GM23338 (cell line): Measurements from ENCODE around the gene TOM1L2. TPM values are rescaled to one million over a fixed set of nuclear protein-coding genes. Genes with fewer than 3 reads are reported as not detected.

Experiments used
- ATAC-seq: fragments of 200-7000 bp; cut with Tn5 transposase; 3 replicates; pipeline ENCODE4 v1.9.1; 2020
- DNase-seq: peaks from one replicate; pipeline ENCODE4 v3.0.0-alpha.2; 2015; ENCODE audit warnings: low spot score
- H2AFZ ChIP-seq: fragments of 200-600 bp; sonication (generic); 2 replicates; pipeline ENCODE4 v1.8.0; 2016; ENCODE audit warnings: antibody characterized with exemption, mild to moderate bottlenecking, moderate library complexity
- H3F3A ChIP-seq: fragments of 200-600 bp; sonication (generic); replicated peaks from 2 replicates; pipeline ENCODE4 v1.8.0; 2017; ENCODE audit warnings: antibody characterized with exemption, mixed run types, low read depth
- H3K27ac ChIP-seq: fragments of 200-600 bp; sonication (generic); 2 replicates; pipeline ENCODE4 v1.6.1; 2016; ENCODE audit warnings: low read depth
- H3K27me3 ChIP-seq: fragments of 200-600 bp; sonication (generic); 2 replicates; pipeline ENCODE4 v1.8.0; 2016; ENCODE audit warnings: mild to moderate bottlenecking, mixed run types, moderate library complexity; ENCODE audit not compliant: insufficient read depth
- H3K36me3 ChIP-seq: fragments of 200-600 bp; sonication (generic); 2 replicates; pipeline ENCODE4 v1.8.0; 2016; ENCODE audit warnings: mild to moderate bottlenecking; ENCODE audit not compliant: insufficient read depth
- H3K4me1 ChIP-seq: fragments of 200-600 bp; sonication (generic); 2 replicates; pipeline ENCODE4 v1.8.0; 2016; ENCODE audit warnings: mild to moderate bottlenecking, moderate library complexity; ENCODE audit not compliant: insufficient read depth
- H3K4me2 ChIP-seq: fragments of 200-600 bp; sonication (generic); 2 replicates; pipeline ENCODE4 v1.7.1; 2017; ENCODE audit warnings: mixed run types
- H3K4me3 ChIP-seq: fragments of 200-600 bp; sonication (generic); 2 replicates; pipeline ENCODE4 v1.6.1; 2016; ENCODE audit warnings: mixed run types
- H3K79me2 ChIP-seq: fragments of 200-600 bp; sonication (generic); replicated peaks from 2 replicates; pipeline ENCODE4 v1.8.0; 2017; ENCODE audit warnings: mild to moderate bottlenecking; ENCODE audit not compliant: insufficient read depth
- H3K9me2 ChIP-seq: fragments of 200-600 bp; sonication (generic); 2 replicates; pipeline ENCODE4 v1.8.0; 2017; ENCODE audit not compliant: insufficient read depth
- H4K20me1 ChIP-seq: fragments of 200-600 bp; sonication (generic); replicated peaks from 2 replicates; pipeline ENCODE4 v1.8.0; 2017; ENCODE audit warnings: mild to moderate bottlenecking; ENCODE audit not compliant: insufficient read depth
- H3K27ac Mint-ChIP-seq: 2 replicates; pipeline ENCODE4 v1.8.0; 2020; ENCODE audit warnings: inconsistent platforms, mild to moderate bottlenecking, moderate library complexity, mixed read lengths
- H3K27me3 Mint-ChIP-seq: 3 replicates; pipeline ENCODE4 v1.8.0; 2022; ENCODE audit warnings: low read depth, mild to moderate bottlenecking, moderate library complexity, mixed read lengths, inconsistent platforms; ENCODE audit not compliant: insufficient read depth, poor library complexity
- H3K36me3 Mint-ChIP-seq: 3 replicates; pipeline ENCODE4 v1.8.0; 2021; ENCODE audit warnings: low read depth, mild to moderate bottlenecking, inconsistent platforms, moderate library complexity, mixed read lengths
- H3K4me1 Mint-ChIP-seq: 3 replicates; pipeline ENCODE4 v1.8.0; 2020; ENCODE audit warnings: mild to moderate bottlenecking, inconsistent platforms, mixed read lengths
- H3K4me3 Mint-ChIP-seq: 3 replicates; pipeline ENCODE4 v1.8.0; 2021; ENCODE audit warnings: moderate library complexity, mild to moderate bottlenecking, inconsistent platforms, mixed read lengths
- H3K9me3 Mint-ChIP-seq: 3 replicates; pipeline ENCODE4 v1.8.0; 2020; ENCODE audit warnings: moderate library complexity, mild to moderate bottlenecking, inconsistent platforms, mixed read lengths
- CREB1 ChIP-seq: fragments of 250-450 bp; sonication (Bioruptor Pico); IDR thresholded peaks from 2 replicates; pipeline ENCODE4 v1.5.0; 2020; ENCODE audit warnings: low read depth, mild to moderate bottlenecking, moderate library complexity
- EZH2 ChIP-seq: fragments of 200-600 bp; sonication (generic); IDR thresholded peaks from one replicate; pipeline ENCODE4 v1.8.0; 2017; ENCODE audit warnings: antibody characterized with exemption, mild to moderate bottlenecking, low read depth; ENCODE audit not compliant: unreplicated experiment
- EZH2phosphoT487 ChIP-seq: fragments of 200-600 bp; sonication (generic); IDR thresholded peaks from one replicate; pipeline ENCODE4 v1.8.1; 2018; ENCODE audit warnings: antibody characterized with exemption; ENCODE audit not compliant: unreplicated experiment
- JUNB ChIP-seq: IDR thresholded peaks from one replicate; pipeline ENCODE4 v1.6.1; 2016; ENCODE audit warnings: antibody characterized with exemption; ENCODE audit not compliant: unreplicated experiment
- NANOG ChIP-seq: IDR thresholded peaks from 2 replicates; pipeline ENCODE4 v1.6.1; 2016; ENCODE audit warnings: antibody characterized with exemption, borderline replicate concordance
- POLR2AphosphoS5 ChIP-seq: IDR thresholded peaks from 2 replicates; pipeline ENCODE4 v1.6.1; 2016; ENCODE audit warnings: antibody characterized with exemption, low read depth
- STAT1 ChIP-seq: IDR thresholded peaks from one replicate; pipeline ENCODE4 v1.6.1; 2016; ENCODE audit warnings: antibody characterized with exemption; ENCODE audit not compliant: unreplicated experiment
- ZNF114 ChIP-seq: fragments of 250-450 bp; sonication (Bioruptor Pico); IDR thresholded peaks from 2 replicates; pipeline ENCODE4 v1.5.0; 2020; ENCODE audit warnings: mild to moderate bottlenecking, moderate library complexity
- ZNF331 ChIP-seq: fragments of 250-450 bp; sonication (Bioruptor Pico); IDR thresholded peaks from 2 replicates; pipeline ENCODE4 v1.5.0; 2020; ENCODE audit warnings: low read depth, mild to moderate bottlenecking, moderate library complexity
- polyA plus RNA-seq: library from polyadenylated mRNA; unstranded; fragments of >200 nt; fragmentation: Nextera tagmentation; extraction: Ambion mirVana; gene quantifications from 2 replicates; pipeline ENCODE4 v1.2.1, GENCODE V29; 2016
- total RNA-seq: library from RNA; depleted of rRNA; stranded (reverse); fragments of >200 nt; shearing (Covaris generic); gene quantifications from 2 replicates; pipeline ENCODE4 v1.2.3, GENCODE V29; 2014
- TF ChIP-seq, protein P1 (sequence below): fragments of 250-450 bp; sonication (Bioruptor Pico); IDR thresholded peaks from 2 replicates; pipeline ENCODE4 v1.5.0; 2020; ENCODE audit warnings: mild to moderate bottlenecking, moderate library complexity
- TF ChIP-seq, protein P2 (sequence below): IDR thresholded peaks from 2 replicates; pipeline ENCODE4 v1.6.1; 2016; ENCODE audit warnings: antibody characterized with exemption
- TF ChIP-seq, protein P3 (sequence below): IDR thresholded peaks from one replicate; pipeline ENCODE4 v1.6.1; 2018; ENCODE audit warnings: antibody characterized with exemption; ENCODE audit not compliant: unreplicated experiment
- TF ChIP-seq, protein P4 (sequence below), 2 experiments: fragments of 200-600 bp in 1 of 2; sonication (generic) in 1 of 2; conservative IDR thresholded peaks; 2 replicates each; pipeline versions ENCODE4 v1.5.1 to v1.6.1; 2016 to 2017; ENCODE audit warnings: antibody characterized with exemption in 2 of 2, low read depth in 2 of 2, mild to moderate bottlenecking in 2 of 2, moderate library complexity in 1 of 2

TOM1L2 gene
- total and polyA plus RNA-seq, 2 experiments from 2014 or later, result 3.3 TPM

DNA sequence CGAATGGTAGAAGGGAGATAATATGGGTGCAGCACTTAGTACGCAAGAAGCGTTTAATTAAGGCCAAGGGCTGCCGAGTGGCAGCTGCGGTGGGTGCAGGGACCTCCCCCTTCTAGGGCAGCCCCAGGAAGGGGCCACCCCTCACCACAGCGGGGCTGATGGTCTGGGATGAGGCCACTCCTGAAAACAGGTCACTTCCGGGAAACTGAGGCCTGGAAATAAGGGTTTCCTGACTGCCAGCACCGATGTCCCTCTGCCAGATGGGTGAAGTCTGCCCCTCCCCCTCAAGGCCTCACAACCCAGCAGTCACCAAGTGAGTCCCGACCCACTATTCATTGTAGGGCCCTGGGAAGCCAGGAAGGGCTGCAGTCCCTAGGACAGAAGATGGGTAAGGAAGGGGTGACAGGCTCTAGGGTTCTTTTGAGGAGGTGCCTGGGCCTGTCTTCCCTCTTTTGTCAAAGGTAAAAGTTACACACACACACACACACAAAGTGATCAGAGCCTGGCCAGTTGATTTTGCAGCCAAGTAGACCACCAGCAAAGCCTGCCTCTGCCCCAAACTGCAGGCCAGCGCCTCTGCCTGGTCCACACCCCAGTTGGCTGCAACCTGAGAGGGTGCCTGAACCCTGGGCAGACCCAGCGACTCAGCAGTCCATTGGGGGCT, 147.9 kb downstream of the TOM1L2 start:
- ATAC-seq (peak; percentile 16), DNase-seq (no peak)
- peaks cover 73% of the 10 kb centered on the region for H3K4me1 Mint-ChIP-seq
- peaks cover 21% of the 10 kb centered on the region for H3K27me3 Mint-ChIP-seq
- Histone ChIP-seq H2AFZ (no peak overlapping the region), H3K79me2 (peaks cover 73% of the 10 kb centered on the region), H3K9me2 (no peaks in the 10 kb centered on the region), H3K27ac (peak overlapping the region; percentile 99), H3K4me3 (peak overlapping the region; percentile 46), H4K20me1 (peaks cover 69% of the 10 kb centered on the region), H3K4me2 (peak overlapping the region; percentile 77), H3F3A (peaks cover 13% of the 10 kb centered on the region), H3K27me3 (no peaks in the 10 kb centered on the region), H3K4me1 (peaks cover 49% of the 10 kb centered on the region), H3K36me3 (0 out of 2 replicates have a peak, but pooled peaks cover 5% of the 10 kb centered on the region)
- peak overlapping the region; percentile 60 for H3K4me3 Mint-ChIP-seq
- no peak for TF ChIP-seq CREB1
- no peak for TF ChIP-seq JUNB
- no peak for TF ChIP-seq POLR2AphosphoS5
- TF ChIP-seq ZNF331, result no peak
- TF ChIP-seq, protein P1, sequence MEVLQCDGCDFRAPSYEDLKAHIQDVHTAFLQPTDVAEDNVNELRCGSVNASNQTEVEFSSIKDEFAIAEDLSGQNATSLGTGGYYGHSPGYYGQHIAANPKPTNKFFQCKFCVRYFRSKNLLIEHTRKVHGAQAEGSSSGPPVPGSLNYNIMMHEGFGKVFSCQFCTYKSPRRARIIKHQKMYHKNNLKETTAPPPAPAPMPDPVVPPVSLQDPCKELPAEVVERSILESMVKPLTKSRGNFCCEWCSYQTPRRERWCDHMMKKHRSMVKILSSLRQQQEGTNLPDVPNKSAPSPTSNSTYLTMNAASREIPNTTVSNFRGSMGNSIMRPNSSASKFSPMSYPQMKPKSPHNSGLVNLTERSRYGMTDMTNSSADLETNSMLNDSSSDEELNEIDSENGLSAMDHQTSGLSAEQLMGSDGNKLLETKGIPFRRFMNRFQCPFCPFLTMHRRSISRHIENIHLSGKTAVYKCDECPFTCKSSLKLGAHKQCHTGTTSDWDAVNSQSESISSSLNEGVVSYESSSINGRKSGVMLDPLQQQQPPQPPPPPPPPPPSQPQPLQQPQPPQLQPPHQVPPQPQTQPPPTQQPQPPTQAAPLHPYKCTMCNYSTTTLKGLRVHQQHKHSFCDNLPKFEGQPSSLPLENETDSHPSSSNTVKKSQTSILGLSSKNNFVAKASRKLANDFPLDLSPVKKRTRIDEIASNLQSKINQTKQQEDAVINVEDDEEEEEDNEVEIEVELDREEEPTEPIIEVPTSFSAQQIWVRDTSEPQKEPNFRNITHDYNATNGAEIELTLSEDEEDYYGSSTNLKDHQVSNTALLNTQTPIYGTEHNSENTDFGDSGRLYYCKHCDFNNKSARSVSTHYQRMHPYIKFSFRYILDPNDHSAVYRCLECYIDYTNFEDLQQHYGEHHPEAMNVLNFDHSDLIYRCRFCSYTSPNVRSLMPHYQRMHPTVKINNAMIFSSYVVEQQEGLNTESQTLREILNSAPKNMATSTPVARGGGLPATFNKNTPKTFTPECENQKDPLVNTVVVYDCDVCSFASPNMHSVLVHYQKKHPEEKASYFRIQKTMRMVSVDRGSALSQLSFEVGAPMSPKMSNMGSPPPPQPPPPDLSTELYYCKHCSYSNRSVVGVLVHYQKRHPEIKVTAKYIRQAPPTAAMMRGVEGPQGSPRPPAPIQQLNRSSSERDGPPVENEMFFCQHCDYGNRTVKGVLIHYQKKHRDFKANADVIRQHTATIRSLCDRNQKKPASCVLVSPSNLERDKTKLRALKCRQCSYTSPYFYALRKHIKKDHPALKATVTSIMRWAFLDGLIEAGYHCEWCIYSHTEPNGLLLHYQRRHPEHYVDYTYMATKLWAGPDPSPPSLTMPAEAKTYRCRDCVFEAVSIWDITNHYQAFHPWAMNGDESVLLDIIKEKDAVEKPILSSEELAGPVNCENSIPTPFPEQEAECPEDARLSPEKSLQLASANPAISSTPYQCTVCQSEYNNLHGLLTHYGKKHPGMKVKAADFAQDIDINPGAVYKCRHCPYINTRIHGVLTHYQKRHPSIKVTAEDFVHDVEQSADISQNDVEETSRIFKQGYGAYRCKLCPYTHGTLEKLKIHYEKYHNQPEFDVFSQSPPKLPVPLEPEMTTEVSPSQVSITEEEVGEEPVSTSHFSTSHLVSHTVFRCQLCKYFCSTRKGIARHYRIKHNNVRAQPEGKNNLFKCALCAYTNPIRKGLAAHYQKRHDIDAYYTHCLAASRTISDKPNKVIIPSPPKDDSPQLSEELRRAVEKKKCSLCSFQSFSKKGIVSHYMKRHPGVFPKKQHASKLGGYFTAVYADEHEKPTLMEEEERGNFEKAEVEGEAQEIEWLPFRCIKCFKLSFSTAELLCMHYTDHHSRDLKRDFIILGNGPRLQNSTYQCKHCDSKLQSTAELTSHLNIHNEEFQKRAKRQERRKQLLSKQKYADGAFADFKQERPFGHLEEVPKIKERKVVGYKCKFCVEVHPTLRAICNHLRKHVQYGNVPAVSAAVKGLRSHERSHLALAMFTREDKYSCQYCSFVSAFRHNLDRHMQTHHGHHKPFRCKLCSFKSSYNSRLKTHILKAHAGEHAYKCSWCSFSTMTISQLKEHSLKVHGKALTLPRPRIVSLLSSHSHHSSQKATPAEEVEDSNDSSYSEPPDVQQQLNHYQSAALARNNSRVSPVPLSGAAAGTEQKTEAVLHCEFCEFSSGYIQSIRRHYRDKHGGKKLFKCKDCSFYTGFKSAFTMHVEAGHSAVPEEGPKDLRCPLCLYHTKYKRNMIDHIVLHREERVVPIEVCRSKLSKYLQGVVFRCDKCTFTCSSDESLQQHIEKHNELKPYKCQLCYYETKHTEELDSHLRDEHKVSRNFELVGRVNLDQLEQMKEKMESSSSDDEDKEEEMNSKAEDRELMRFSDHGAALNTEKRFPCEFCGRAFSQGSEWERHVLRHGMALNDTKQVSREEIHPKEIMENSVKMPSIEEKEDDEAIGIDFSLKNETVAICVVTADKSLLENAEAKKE (CRISPR knock-in tag), result no peak
- TF ChIP-seq, protein P2, sequence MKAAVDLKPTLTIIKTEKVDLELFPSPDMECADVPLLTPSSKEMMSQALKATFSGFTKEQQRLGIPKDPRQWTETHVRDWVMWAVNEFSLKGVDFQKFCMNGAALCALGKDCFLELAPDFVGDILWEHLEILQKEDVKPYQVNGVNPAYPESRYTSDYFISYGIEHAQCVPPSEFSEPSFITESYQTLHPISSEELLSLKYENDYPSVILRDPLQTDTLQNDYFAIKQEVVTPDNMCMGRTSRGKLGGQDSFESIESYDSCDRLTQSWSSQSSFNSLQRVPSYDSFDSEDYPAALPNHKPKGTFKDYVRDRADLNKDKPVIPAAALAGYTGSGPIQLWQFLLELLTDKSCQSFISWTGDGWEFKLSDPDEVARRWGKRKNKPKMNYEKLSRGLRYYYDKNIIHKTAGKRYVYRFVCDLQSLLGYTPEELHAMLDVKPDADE, result no peak
- no peak for TF ChIP-seq EZH2
- no peak for TF ChIP-seq NANOG
- no peak for TF ChIP-seq EZH2phosphoT487
- no peak for TF ChIP-seq ZNF114
- TF ChIP-seq, protein P3, sequence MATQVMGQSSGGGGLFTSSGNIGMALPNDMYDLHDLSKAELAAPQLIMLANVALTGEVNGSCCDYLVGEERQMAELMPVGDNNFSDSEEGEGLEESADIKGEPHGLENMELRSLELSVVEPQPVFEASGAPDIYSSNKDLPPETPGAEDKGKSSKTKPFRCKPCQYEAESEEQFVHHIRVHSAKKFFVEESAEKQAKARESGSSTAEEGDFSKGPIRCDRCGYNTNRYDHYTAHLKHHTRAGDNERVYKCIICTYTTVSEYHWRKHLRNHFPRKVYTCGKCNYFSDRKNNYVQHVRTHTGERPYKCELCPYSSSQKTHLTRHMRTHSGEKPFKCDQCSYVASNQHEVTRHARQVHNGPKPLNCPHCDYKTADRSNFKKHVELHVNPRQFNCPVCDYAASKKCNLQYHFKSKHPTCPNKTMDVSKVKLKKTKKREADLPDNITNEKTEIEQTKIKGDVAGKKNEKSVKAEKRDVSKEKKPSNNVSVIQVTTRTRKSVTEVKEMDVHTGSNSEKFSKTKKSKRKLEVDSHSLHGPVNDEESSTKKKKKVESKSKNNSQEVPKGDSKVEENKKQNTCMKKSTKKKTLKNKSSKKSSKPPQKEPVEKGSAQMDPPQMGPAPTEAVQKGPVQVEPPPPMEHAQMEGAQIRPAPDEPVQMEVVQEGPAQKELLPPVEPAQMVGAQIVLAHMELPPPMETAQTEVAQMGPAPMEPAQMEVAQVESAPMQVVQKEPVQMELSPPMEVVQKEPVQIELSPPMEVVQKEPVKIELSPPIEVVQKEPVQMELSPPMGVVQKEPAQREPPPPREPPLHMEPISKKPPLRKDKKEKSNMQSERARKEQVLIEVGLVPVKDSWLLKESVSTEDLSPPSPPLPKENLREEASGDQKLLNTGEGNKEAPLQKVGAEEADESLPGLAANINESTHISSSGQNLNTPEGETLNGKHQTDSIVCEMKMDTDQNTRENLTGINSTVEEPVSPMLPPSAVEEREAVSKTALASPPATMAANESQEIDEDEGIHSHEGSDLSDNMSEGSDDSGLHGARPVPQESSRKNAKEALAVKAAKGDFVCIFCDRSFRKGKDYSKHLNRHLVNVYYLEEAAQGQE, result no peak
- no peak for TF ChIP-seq STAT1
- TF ChIP-seq, protein P4, sequence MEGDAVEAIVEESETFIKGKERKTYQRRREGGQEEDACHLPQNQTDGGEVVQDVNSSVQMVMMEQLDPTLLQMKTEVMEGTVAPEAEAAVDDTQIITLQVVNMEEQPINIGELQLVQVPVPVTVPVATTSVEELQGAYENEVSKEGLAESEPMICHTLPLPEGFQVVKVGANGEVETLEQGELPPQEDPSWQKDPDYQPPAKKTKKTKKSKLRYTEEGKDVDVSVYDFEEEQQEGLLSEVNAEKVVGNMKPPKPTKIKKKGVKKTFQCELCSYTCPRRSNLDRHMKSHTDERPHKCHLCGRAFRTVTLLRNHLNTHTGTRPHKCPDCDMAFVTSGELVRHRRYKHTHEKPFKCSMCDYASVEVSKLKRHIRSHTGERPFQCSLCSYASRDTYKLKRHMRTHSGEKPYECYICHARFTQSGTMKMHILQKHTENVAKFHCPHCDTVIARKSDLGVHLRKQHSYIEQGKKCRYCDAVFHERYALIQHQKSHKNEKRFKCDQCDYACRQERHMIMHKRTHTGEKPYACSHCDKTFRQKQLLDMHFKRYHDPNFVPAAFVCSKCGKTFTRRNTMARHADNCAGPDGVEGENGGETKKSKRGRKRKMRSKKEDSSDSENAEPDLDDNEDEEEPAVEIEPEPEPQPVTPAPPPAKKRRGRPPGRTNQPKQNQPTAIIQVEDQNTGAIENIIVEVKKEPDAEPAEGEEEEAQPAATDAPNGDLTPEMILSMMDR (conservative IDR thresholded peaks at IDR 0.05; ENCODE audit: low read depth in 2 of 2), result no peak
- H3K27ac Mint-ChIP-seq, result peak overlapping the region; percentile 97
- H3K36me3 Mint-ChIP-seq, result peaks cover 22% of the 10 kb centered on the region
- H3K9me3 Mint-ChIP-seq, result no peaks in the 10 kb centered on the region
